SK-N-SH treated with all-trans-retinoic acid at 6 μM for 48 hours (cell line): ENCODE measurements around the gene MDFIC.

Source experiments
- ESRRG ChIP-seq: fragments of 250-450 bp; sonication (Bioruptor Pico); IDR thresholded peaks from 2 replicates; pipeline ENCODE4 v1.6.1; 2021; ENCODE audit warnings: mild to moderate bottlenecking
- ISL1 ChIP-seq: fragments of 250-450 bp; sonication (Bioruptor Pico); IDR thresholded peaks from 2 replicates; pipeline ENCODE4 v2.1.2; 2022; ENCODE audit warnings: mild to moderate bottlenecking, moderate library complexity
- RARB ChIP-seq: fragments of 250-450 bp; sonication (Bioruptor Pico); IDR thresholded peaks from 2 replicates; pipeline ENCODE4 v1.8.0; 2021; ENCODE audit warnings: mild to moderate bottlenecking, moderate library complexity
- TCF4 ChIP-seq: fragments of 250-450 bp; sonication (Bioruptor Pico); IDR thresholded peaks from 2 replicates; pipeline ENCODE4 v1.8.0; 2021; ENCODE audit warnings: mild to moderate bottlenecking, moderate library complexity, borderline replicate concordance
- TOX ChIP-seq: fragments of 250-450 bp; sonication (Bioruptor Pico); IDR thresholded peaks from 2 replicates; pipeline ENCODE4 v1.8.0; 2021; ENCODE audit warnings: mild to moderate bottlenecking, moderate library complexity, borderline replicate concordance
- ZFP3 ChIP-seq: fragments of 250-450 bp; sonication (Bioruptor Pico); IDR thresholded peaks from 2 replicates; pipeline ENCODE4 v1.5.0; 2020; ENCODE audit warnings: mild to moderate bottlenecking, moderate library complexity
- TF ChIP-seq, protein P1 (sequence below): fragments of 250-450 bp; sonication (Bioruptor Pico); IDR thresholded peaks from 2 replicates; pipeline ENCODE4 v1.5.0; 2020; ENCODE audit warnings: mild to moderate bottlenecking, moderate library complexity
- TF ChIP-seq, protein P2 (sequence below): fragments of 250-450 bp; sonication (Bioruptor Pico); IDR thresholded peaks from 2 replicates; pipeline ENCODE4 v1.5.1; 2020; ENCODE audit warnings: low read depth, mild to moderate bottlenecking, moderate library complexity
- TF ChIP-seq, protein P3 (sequence below): fragments of 250-450 bp; sonication (Bioruptor Pico); IDR thresholded peaks from 2 replicates; pipeline ENCODE4 v1.8.0; 2020; ENCODE audit warnings: mild to moderate bottlenecking, moderate library complexity, borderline replicate concordance

DNA sequence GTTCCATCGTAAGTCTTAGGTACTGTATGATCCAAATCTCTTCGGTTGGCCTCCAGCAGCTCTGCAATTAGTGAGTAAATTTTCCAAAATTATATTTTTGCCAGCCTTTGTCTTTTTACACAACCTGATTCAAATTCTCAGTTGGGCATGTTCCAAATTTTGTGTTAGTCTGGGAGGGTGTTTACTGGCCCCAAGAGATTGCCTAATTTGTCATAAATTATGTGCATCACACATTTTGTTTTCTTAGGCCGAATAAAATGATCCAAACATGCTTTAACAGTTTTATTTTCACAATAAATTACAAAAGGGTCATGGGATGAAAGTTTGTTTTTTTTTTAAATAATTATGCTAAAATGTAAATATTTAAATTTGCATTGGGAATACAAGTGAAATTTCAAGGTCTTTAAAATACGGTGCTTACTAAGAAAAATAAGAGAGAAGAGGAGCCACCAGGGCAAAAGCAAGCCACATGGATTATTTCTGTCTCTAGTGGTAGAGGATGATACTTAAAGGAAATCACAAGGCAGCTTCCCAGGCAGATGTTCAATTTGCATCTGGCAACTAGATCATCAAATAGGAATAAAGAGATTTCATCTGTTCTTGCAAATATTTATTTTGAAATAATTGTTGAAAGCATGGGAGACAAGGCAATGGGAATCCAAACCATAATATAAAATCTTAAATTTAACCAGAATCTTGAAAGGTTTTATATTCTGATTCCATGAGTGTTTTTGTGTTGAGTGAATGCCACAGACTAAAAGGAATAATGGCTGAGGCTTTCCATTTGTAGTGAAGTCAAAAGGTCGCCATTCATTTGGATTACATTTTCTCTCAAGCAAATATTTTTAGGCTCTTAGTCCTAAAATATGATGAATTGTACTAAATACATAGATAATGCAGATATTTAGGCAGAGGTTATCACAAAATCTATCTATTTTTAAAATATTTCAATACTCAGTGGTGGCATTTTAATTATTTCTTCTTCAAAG lies 111.1 kb downstream of the MDFIC start:
- TF ChIP-seq RARB (CRISPR knock-in tag) (no peak), TCF4 (CRISPR knock-in tag) (no peak), TOX (CRISPR knock-in tag) (no peak), ISL1 (CRISPR knock-in tag) (no peak), ESRRG (CRISPR knock-in tag) (no peak), ZFP3 (CRISPR knock-in tag) (no peak)
- TF ChIP-seq, protein P1, sequence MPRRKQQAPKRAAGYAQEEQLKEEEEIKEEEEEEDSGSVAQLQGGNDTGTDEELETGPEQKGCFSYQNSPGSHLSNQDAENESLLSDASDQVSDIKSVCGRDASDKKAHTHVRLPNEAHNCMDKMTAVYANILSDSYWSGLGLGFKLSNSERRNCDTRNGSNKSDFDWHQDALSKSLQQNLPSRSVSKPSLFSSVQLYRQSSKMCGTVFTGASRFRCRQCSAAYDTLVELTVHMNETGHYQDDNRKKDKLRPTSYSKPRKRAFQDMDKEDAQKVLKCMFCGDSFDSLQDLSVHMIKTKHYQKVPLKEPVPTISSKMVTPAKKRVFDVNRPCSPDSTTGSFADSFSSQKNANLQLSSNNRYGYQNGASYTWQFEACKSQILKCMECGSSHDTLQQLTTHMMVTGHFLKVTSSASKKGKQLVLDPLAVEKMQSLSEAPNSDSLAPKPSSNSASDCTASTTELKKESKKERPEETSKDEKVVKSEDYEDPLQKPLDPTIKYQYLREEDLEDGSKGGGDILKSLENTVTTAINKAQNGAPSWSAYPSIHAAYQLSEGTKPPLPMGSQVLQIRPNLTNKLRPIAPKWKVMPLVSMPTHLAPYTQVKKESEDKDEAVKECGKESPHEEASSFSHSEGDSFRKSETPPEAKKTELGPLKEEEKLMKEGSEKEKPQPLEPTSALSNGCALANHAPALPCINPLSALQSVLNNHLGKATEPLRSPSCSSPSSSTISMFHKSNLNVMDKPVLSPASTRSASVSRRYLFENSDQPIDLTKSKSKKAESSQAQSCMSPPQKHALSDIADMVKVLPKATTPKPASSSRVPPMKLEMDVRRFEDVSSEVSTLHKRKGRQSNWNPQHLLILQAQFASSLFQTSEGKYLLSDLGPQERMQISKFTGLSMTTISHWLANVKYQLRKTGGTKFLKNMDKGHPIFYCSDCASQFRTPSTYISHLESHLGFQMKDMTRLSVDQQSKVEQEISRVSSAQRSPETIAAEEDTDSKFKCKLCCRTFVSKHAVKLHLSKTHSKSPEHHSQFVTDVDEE = no peak
- TF ChIP-seq, protein P2, sequence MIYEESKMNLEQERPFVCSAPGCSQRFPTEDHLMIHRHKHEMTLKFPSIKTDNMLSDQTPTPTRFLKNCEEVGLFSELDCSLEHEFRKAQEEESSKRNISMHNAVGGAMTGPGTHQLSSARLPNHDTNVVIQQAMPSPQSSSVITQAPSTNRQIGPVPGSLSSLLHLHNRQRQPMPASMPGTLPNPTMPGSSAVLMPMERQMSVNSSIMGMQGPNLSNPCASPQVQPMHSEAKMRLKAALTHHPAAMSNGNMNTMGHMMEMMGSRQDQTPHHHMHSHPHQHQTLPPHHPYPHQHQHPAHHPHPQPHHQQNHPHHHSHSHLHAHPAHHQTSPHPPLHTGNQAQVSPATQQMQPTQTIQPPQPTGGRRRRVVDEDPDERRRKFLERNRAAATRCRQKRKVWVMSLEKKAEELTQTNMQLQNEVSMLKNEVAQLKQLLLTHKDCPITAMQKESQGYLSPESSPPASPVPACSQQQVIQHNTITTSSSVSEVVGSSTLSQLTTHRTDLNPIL = no peak
- TF ChIP-seq, protein P3, sequence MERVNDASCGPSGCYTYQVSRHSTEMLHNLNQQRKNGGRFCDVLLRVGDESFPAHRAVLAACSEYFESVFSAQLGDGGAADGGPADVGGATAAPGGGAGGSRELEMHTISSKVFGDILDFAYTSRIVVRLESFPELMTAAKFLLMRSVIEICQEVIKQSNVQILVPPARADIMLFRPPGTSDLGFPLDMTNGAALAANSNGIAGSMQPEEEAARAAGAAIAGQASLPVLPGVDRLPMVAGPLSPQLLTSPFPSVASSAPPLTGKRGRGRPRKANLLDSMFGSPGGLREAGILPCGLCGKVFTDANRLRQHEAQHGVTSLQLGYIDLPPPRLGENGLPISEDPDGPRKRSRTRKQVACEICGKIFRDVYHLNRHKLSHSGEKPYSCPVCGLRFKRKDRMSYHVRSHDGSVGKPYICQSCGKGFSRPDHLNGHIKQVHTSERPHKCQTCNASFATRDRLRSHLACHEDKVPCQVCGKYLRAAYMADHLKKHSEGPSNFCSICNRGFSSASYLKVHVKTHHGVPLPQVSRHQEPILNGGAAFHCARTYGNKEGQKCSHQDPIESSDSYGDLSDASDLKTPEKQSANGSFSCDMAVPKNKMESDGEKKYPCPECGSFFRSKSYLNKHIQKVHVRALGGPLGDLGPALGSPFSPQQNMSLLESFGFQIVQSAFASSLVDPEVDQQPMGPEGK = no peak
